Sigmoid colon (tissue), 7 donors: Measurements from ENCODE around the gene KLRC4. TPM values are rescaled to one million over a fixed set of nuclear protein-coding genes. Genes with fewer than 3 reads are reported as not detected.

ENCODE experiments used
- DNase-seq: peaks from one replicate; pipeline ENCODE4 v3.0.0-alpha.2; 2019
- H3K27ac ChIP-seq, 4 donors: fragments of 200-600 bp; sonication (generic); one replicate each; pipeline ENCODE4 v1.5.1; 2016 to 2019; ENCODE audit warnings: mild to moderate bottlenecking in 1 of 4
- H3K27me3 ChIP-seq, 3 donors: fragments of 200-600 bp; sonication (generic); one replicate each; pipeline ENCODE4 v1.5.1; 2019; ENCODE audit warnings: mild to moderate bottlenecking in 1 of 3
- H3K36me3 ChIP-seq, 4 donors: fragments of 200-600 bp; sonication (generic); one replicate each; pipeline ENCODE4 v1.5.1; 2016 to 2019
- H3K4me1 ChIP-seq, 4 donors: fragments of 200-600 bp; sonication (generic); one replicate each; pipeline ENCODE4 v1.5.1; 2017 to 2019
- H3K4me3 ChIP-seq, 4 donors: fragments of 200-600 bp; sonication (generic); one replicate each; pipeline ENCODE4 v1.5.1; 2017 to 2019; ENCODE audit warnings: mild to moderate bottlenecking in 2 of 4, moderate library complexity in 1 of 4
- H3K9me3 ChIP-seq, 4 donors: fragments of 200-600 bp in 3 of 4; sonication (generic) in 3 of 4; one replicate each; pipeline versions ENCODE4 v1.5.1 to v1.6.1; 2013 to 2019
- EP300 ChIP-seq, 4 donors: sonication (generic); formaldehyde crosslinking; IDR thresholded peaks; one replicate each; pipeline ENCODE4 v1.6.1; 2017; ENCODE audit warnings: antibody characterized with exemption in 4 of 4
- POLR2A ChIP-seq, 2 donors: fragments of 450-650 bp; IDR thresholded peaks; one replicate each; pipeline ENCODE4 v1.6.1; 2016; ENCODE audit warnings: antibody characterized with exemption in 2 of 2, mild to moderate bottlenecking in 2 of 2, moderate library complexity in 2 of 2
- POLR2AphosphoS5 ChIP-seq, 4 donors: sonication (generic); formaldehyde crosslinking; IDR thresholded peaks; one replicate each; pipeline ENCODE4 v1.6.1; 2017; ENCODE audit warnings: antibody characterized with exemption in 4 of 4
- WGBS, 2 donors: extraction: QIAGEN DNeasy Blood & Tissue Kit; methylation state at CpG; one replicate each; pipeline ENCODE4 v1.1.7; 2013; 5-methylcytosine and 5-hydroxymethylcytosine counted together
- intact Hi-C: fragments of 100-400 bp; cut with DNase I; formaldehyde crosslinking; loops from one replicate; pipeline ENCODE4 v1.15.1; 2023
- polyA plus RNA-seq, 3 donors: library from polyadenylated mRNA; stranded (reverse); fragments of 200-250 nt; gene quantifications; one replicate each; pipeline ENCODE4 v1.2.3, GENCODE V29; 2013
- total RNA-seq, 4 donors: library from RNA; depleted of rRNA; stranded (reverse); fragments of >200 nt; gene quantifications; one replicate each; pipeline ENCODE4 v1.1.0, GENCODE V29; 2016
- TF ChIP-seq, protein P1 (sequence below), 4 experiments: fragments of 450-650 bp in 3 of 4; fragments of 200-600 bp in 1 of 4; IDR thresholded peaks; one replicate each; pipeline ENCODE4 v1.5.1; 2016 to 2019; ENCODE audit warnings: antibody characterized with exemption in 4 of 4, mild to moderate bottlenecking in 3 of 4, moderate library complexity in 2 of 4
- donor health status: healthy with polysubstance abuse.
- donor health status: Bipolar disorder and iron deficiency.
- donor health status: healthy.

Gene KLRC4
- total and polyA plus RNA-seq, 7 donors: 0.23 to 0.54 TPM; not detected in 5

DNA sequence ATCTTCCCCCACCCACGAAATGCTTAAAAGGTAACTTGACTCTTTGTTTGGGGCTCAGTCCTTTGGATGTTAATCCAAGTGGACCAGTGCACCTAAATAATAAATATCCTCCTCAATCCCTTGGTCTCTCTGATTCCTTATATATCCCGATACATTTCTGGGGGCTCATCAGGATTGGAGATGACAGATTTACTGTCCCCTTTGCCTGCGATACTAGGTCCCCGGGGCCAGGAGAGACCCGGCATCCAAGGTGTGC is 46.0 kb downstream of the KLRC4 start:
- no peak for DNase-seq
- TF ChIP-seq, protein P1, sequence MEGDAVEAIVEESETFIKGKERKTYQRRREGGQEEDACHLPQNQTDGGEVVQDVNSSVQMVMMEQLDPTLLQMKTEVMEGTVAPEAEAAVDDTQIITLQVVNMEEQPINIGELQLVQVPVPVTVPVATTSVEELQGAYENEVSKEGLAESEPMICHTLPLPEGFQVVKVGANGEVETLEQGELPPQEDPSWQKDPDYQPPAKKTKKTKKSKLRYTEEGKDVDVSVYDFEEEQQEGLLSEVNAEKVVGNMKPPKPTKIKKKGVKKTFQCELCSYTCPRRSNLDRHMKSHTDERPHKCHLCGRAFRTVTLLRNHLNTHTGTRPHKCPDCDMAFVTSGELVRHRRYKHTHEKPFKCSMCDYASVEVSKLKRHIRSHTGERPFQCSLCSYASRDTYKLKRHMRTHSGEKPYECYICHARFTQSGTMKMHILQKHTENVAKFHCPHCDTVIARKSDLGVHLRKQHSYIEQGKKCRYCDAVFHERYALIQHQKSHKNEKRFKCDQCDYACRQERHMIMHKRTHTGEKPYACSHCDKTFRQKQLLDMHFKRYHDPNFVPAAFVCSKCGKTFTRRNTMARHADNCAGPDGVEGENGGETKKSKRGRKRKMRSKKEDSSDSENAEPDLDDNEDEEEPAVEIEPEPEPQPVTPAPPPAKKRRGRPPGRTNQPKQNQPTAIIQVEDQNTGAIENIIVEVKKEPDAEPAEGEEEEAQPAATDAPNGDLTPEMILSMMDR (IDR thresholded peaks at IDR 0.05): no peak
- TF ChIP-seq POLR2AphosphoS5 (IDR thresholded peaks at IDR 0.05): no peak
- no peak for TF ChIP-seq POLR2A (IDR thresholded peaks at IDR 0.05)
- no peak for TF ChIP-seq EP300 (IDR thresholded peaks at IDR 0.05)
- Histone ChIP-seq H3K4me3 (peak overlapping the region; percentile 45 to 65 (median 59)), H3K27me3 (no peaks in the 10 kb centered on the region), H3K27ac (peak overlapping the region; percentile 89 to 94 (median 90)), H3K36me3 (no peaks in the 10 kb centered on the region), H3K4me1 (peaks cover 0 to 35% (median 31%) of the 10 kb centered on the region in 4 donors), H3K9me3 (no peaks in the 10 kb centered on the region)
- WGBS, 2 donors: 18 to 57% methylated on average over 5 of the region's 5 CpGs
- intact Hi-C loops: loop anchor here (5.0 to 10.0 kb wide), 3 partner anchors 249 to 811 kb away; partner anchors contain the start of genes MAGOHB, SMIM10L1 and YBX3

GRCh38 chr12:10362828-10363657 is 46.5 kb downstream of the KLRC4 start:
- TF ChIP-seq EP300 (IDR thresholded peaks at IDR 0.05) (no peak), POLR2A (IDR thresholded peaks at IDR 0.05) (no peak), POLR2AphosphoS5 (IDR thresholded peaks at IDR 0.05) (no peak)
- TF ChIP-seq, protein P1 (IDR thresholded peaks at IDR 0.05): no peak
- no peaks in the 10 kb centered on the region for H3K9me3 ChIP-seq
- H3K36me3 ChIP-seq: no peaks in the 10 kb centered on the region
- peaks cover 0 to 35% (median 31%) of the 10 kb centered on the region in 4 donors for H3K4me1 ChIP-seq
- 19 to 40% methylated on average over 9 of the region's 9 CpGs for WGBS, 2 donors
- H3K27me3 ChIP-seq: no peaks in the 10 kb centered on the region
- H3K4me3 ChIP-seq: peak overlapping the region in 3 of 4 donors; percentile 7 to 61 (median 57)
- intact Hi-C loops: loop anchor here (5.0 to 10.0 kb wide), 3 partner anchors 249 to 812 kb away; partner anchors contain the start of genes MAGOHB, SMIM10L1 and YBX3
- DNase-seq: no peak
- peak overlapping the region; percentile 89 to 94 (median 90) for H3K27ac ChIP-seq

GRCh38 chr12:10362325-10362724 is 47.2 kb downstream of the KLRC4 start:
- DNase-seq: no peak
- H3K36me3 ChIP-seq: no peaks in the 10 kb centered on the region
- TF ChIP-seq POLR2AphosphoS5 (IDR thresholded peaks at IDR 0.05) (no peak), EP300 (IDR thresholded peaks at IDR 0.05) (no peak), POLR2A (IDR thresholded peaks at IDR 0.05) (no peak)
- TF ChIP-seq, protein P1 (IDR thresholded peaks at IDR 0.05): no peak
- intact Hi-C loops: loop anchor here (5.0 to 10.0 kb wide), 3 partner anchors 250 to 812 kb away; partner anchors contain the start of genes MAGOHB, SMIM10L1 and YBX3
- H3K9me3 ChIP-seq: no peaks in the 10 kb centered on the region
- no peaks in the 10 kb centered on the region for H3K27me3 ChIP-seq
- peak overlapping the region in 2 of 4 donors; percentile 9 to 57 for H3K4me3 ChIP-seq
- peak overlapping the region; percentile 89 to 94 (median 90) for H3K27ac ChIP-seq
- H3K4me1 ChIP-seq: peaks cover 0 to 35% (median 31%) of the 10 kb centered on the region in 4 donors
- 20 to 39% methylated on average over 3 of the region's 3 CpGs for WGBS, 2 donors

DNA sequence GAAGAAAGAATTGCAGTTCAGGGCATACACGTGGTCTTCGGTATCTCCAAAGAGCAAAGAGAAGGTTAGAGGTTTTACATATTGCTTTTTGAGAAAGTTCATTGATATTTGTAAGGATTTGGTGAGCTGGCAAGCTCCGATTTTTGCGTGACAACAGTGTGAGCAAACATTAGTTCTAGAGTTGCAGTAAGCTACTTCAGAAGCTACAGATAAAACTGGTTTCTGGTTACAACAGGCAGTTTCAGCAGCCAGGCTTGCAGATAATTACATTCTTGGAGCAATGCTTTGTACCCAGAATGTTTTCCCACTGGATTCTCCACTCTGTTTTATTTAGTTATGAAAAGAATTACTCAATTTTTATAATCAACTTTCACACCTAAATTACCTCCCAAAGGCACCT is 47.9 kb downstream of the KLRC4 start:
- Histone ChIP-seq H3K4me3 (no peak overlapping the region), H3K27ac (no peak overlapping the region), H3K27me3 (no peaks in the 10 kb centered on the region), H3K9me3 (no peaks in the 10 kb centered on the region), H3K4me1 (peaks cover 0 to 33% (median 28%) of the 10 kb centered on the region in 4 donors), H3K36me3 (no peaks in the 10 kb centered on the region)
- 69 to 77% methylated on average over 4 of the region's 4 CpGs for WGBS, 2 donors
- intact Hi-C loops: loop anchor here (5.0 to 10.0 kb wide), 3 partner anchors 251 to 813 kb away; partner anchors contain the start of genes MAGOHB, SMIM10L1 and YBX3
- TF ChIP-seq POLR2A (IDR thresholded peaks at IDR 0.05) (no peak), EP300 (IDR thresholded peaks at IDR 0.05) (no peak), POLR2AphosphoS5 (IDR thresholded peaks at IDR 0.05) (no peak)
- TF ChIP-seq, protein P1 (IDR thresholded peaks at IDR 0.05): no peak
- DNase-seq: no peak
